Neural cell (in vitro differentiated cells): ENCODE results near the gene CHST11. TPM values are rescaled to one million over a fixed set of nuclear protein-coding genes. Genes with fewer than 3 reads are reported as not detected.

Experiments
- H2AFZ ChIP-seq: fragments of 200-600, 300-800 bp; sonication (generic), shearing (Covaris generic); 2 replicates; pipeline ENCODE4 v1.6.0; 2014; ENCODE audit warnings: low read depth, mild to moderate bottlenecking, antibody characterized with exemption, low read length, moderate library complexity
- H3F3A ChIP-seq: fragments of 200-600 bp; shearing (Covaris generic); 2 replicates; pipeline ENCODE4 v1.6.1; 2016; ENCODE audit warnings: mild to moderate bottlenecking, moderate library complexity, mixed read lengths, antibody characterized with exemption, low read length; ENCODE audit not compliant: insufficient read depth, poor library complexity, severe bottlenecking
- H3K27ac ChIP-seq: fragments of 200-600, 300-800 bp; sonication (generic), shearing (Covaris generic); 2 replicates; pipeline ENCODE4 v1.5.1; 2014; ENCODE audit warnings: mild to moderate bottlenecking, low read length, moderate library complexity
- H3K27me3 ChIP-seq: fragments of 300-800, 200-600 bp; sonication (generic), shearing (Covaris generic); 2 replicates; pipeline ENCODE4 v1.6.0; 2014; ENCODE audit warnings: mild to moderate bottlenecking, low read depth, low read length, moderate library complexity; ENCODE audit not compliant: insufficient read depth
- H3K36me3 ChIP-seq: fragments of 300-800, 200-600 bp; sonication (generic), shearing (Covaris generic); 2 replicates; pipeline ENCODE4 v1.5.1; 2014; ENCODE audit warnings: mild to moderate bottlenecking, antibody characterized with exemption, low read length, moderate library complexity; ENCODE audit not compliant: insufficient read depth
- H3K4me2 ChIP-seq: fragments of 300-800, 200-600 bp; sonication (generic), shearing (Covaris generic); 2 replicates; pipeline ENCODE4 v1.6.0; 2014; ENCODE audit warnings: mild to moderate bottlenecking, low read length
- H3K4me3 ChIP-seq: fragments of 300-800, 200-600 bp; sonication (generic), shearing (Covaris generic); 2 replicates; pipeline ENCODE4 v1.5.1; 2014; ENCODE audit warnings: mild to moderate bottlenecking, low read length, moderate library complexity
- H3K79me2 ChIP-seq: fragments of 200-600 bp; shearing (Covaris generic); replicated peaks from 2 replicates; pipeline ENCODE4 v1.6.0; 2014; ENCODE audit warnings: mild to moderate bottlenecking, low read length, moderate library complexity; ENCODE audit not compliant: insufficient read depth
- H3K9ac ChIP-seq: fragments of 300-800, 200-600 bp; sonication (generic), shearing (Covaris generic); 2 replicates; pipeline ENCODE4 v1.6.1; 2016; ENCODE audit warnings: mild to moderate bottlenecking, low read length, mixed read lengths
- H3K9me2 ChIP-seq: fragments of 200-600 bp; shearing (Covaris generic); 2 replicates; pipeline ENCODE4 v1.6.1; 2016; ENCODE audit warnings: mild to moderate bottlenecking, low read length, mixed read lengths; ENCODE audit not compliant: insufficient read depth
- H3K9me3 ChIP-seq: fragments of 200-600, 300-800 bp; sonication (generic), shearing (Covaris generic); 2 replicates; pipeline ENCODE4 v1.6.1; 2016; ENCODE audit warnings: mild to moderate bottlenecking, mixed run types, low read length, moderate library complexity, mixed read lengths
- H4K20me1 ChIP-seq: fragments of 200-600 bp; shearing (Covaris generic); 2 replicates; pipeline ENCODE4 v1.6.1; 2016; ENCODE audit warnings: mild to moderate bottlenecking, mixed run types; ENCODE audit not compliant: insufficient read depth
- CTCF ChIP-seq: fragments of 450-650 bp; IDR thresholded peaks from 2 replicates; pipeline ENCODE4 v1.5.1; 2014; ENCODE audit warnings: antibody characterized with exemption, mild to moderate bottlenecking, moderate library complexity; ENCODE audit not compliant: poor library complexity, severe bottlenecking
- EP300 ChIP-seq: fragments of 450-650 bp; conservative IDR thresholded peaks from 2 replicates; pipeline ENCODE4 v1.6.1; 2014; ENCODE audit warnings: antibody characterized with exemption, mild to moderate bottlenecking, moderate library complexity; ENCODE audit not compliant: poor library complexity, severe bottlenecking
- EZH2 ChIP-seq: fragments of 200-600, 300-800 bp; shearing (Covaris generic), sonication (generic); IDR thresholded peaks from 2 replicates; pipeline ENCODE4 v1.6.1; 2014; ENCODE audit warnings: antibody characterized with exemption, low read length, borderline replicate concordance, mild to moderate bottlenecking; ENCODE audit not compliant: insufficient read depth, poor library complexity, severe bottlenecking
- MXI1 ChIP-seq: fragments of 450-650 bp; conservative IDR thresholded peaks from 2 replicates; pipeline ENCODE4 v1.6.1; 2014; ENCODE audit warnings: antibody characterized with exemption, mild to moderate bottlenecking; ENCODE audit not compliant: poor library complexity, severe bottlenecking
- POLR2AphosphoS5 ChIP-seq: IDR thresholded peaks from 2 replicates; pipeline ENCODE4 v1.6.1; 2012
- RAD21 ChIP-seq: fragments of 450-650 bp; conservative IDR thresholded peaks from 2 replicates; pipeline ENCODE4 v1.6.1; 2014; ENCODE audit warnings: antibody characterized with exemption, mild to moderate bottlenecking, moderate library complexity
- REST ChIP-seq: IDR thresholded peaks from 2 replicates; pipeline ENCODE4 v1.6.1; 2012; ENCODE audit warnings: borderline replicate concordance
- SMC3 ChIP-seq: fragments of 450-650 bp; conservative IDR thresholded peaks from 2 replicates; pipeline ENCODE4 v1.6.1; 2014; ENCODE audit warnings: antibody characterized with exemption, mild to moderate bottlenecking, moderate library complexity; ENCODE audit not compliant: poor library complexity
- TAF1 ChIP-seq: IDR thresholded peaks from 2 replicates; pipeline ENCODE4 v1.6.1; 2012; ENCODE audit warnings: low read depth
- polyA plus RNA-seq: library from polyadenylated mRNA; depleted of rRNA; stranded (reverse); fragments of >200 nt; gene quantifications from 2 replicates; pipeline ENCODE4 v1.2.3, GENCODE V29; 2014

The CHST11 gene
- polyA plus RNA-seq, 1 donor from 2014 or later, result 15.0 TPM

GRCh38 chr12:104407922-104408321 lies 48.8 kb upstream of the CHST11 start:
- Histone ChIP-seq H3K79me2 (no peaks in the 10 kb centered on the region), H3K4me3 (no peak overlapping the region), H3F3A (no peaks in the 10 kb centered on the region), H3K9me2 (no peaks in the 10 kb centered on the region), H3K27ac (no peak overlapping the region), H3K9ac (no peak overlapping the region), H3K9me3 (no peaks in the 10 kb centered on the region), H3K36me3 (no peaks in the 10 kb centered on the region), H3K27me3 (no peaks in the 10 kb centered on the region), H3K4me2 (no peak overlapping the region), H4K20me1 (no peaks in the 10 kb centered on the region), H2AFZ (no peak overlapping the region)
- TF ChIP-seq CTCF (no peak), EZH2 (no peak), MXI1 (no peak), SMC3 (no peak), TAF1 (no peak), REST (no peak), EP300 (no peak), RAD21 (no peak), POLR2AphosphoS5 (no peak)

- H3K9me2 ChIP-seq, result no peaks in the 10 kb centered on the region
- no peaks in the 10 kb centered on the region for H3K79me2 ChIP-seq
- H3K27me3 ChIP-seq, result no peaks in the 10 kb centered on the region
- H2AFZ ChIP-seq, result no peak overlapping the region
- H3K9ac ChIP-seq, result no peak overlapping the region
- H4K20me1 ChIP-seq, result no peaks in the 10 kb centered on the region
- no peaks in the 10 kb centered on the region for H3F3A ChIP-seq
- H3K4me2 ChIP-seq, result no peak overlapping the region
- no peak overlapping the region for H3K27ac ChIP-seq
- no peaks in the 10 kb centered on the region for H3K36me3 ChIP-seq
- TF ChIP-seq POLR2AphosphoS5 (no peak), MXI1 (no peak), EZH2 (no peak)
- H3K9me3 ChIP-seq, result no peaks in the 10 kb centered on the region
- no peak overlapping the region for H3K4me3 ChIP-seq
Measured at GRCh38 chr12:104410326-104410725, 46.4 kb upstream of the CHST11 start.

GRCh38 chr12:104410786-104411185 lies 46.0 kb upstream of the CHST11 start:
- Histone ChIP-seq H3K9me2 (no peaks in the 10 kb centered on the region), H3K4me3 (no peak overlapping the region), H3K27ac (no peak overlapping the region), H4K20me1 (no peaks in the 10 kb centered on the region), H3K27me3 (no peaks in the 10 kb centered on the region), H3K79me2 (no peaks in the 10 kb centered on the region), H2AFZ (no peak overlapping the region), H3K4me2 (no peak overlapping the region), H3K9ac (no peak overlapping the region), H3K9me3 (no peaks in the 10 kb centered on the region), H3K36me3 (no peaks in the 10 kb centered on the region), H3F3A (no peaks in the 10 kb centered on the region)
- no peak for TF ChIP-seq EP300
- no peak for TF ChIP-seq TAF1
- no peak for TF ChIP-seq MXI1
- TF ChIP-seq RAD21, result no peak
- TF ChIP-seq POLR2AphosphoS5, result no peak
